GM12801 (cell line): ENCODE measurements around the gene RELB.

Experiments
- CTCF ChIP-seq: IDR thresholded peaks from one replicate; pipeline ENCODE4 v1.5.1; 2011; ENCODE audit warnings: control low read depth; ENCODE audit not compliant: insufficient read length; ENCODE audit errors: extremely low read depth

The RELB gene

GRCh38 chr19:45086480-45086879, 85.2 kb downstream of the RELB start:
- no peak for TF ChIP-seq CTCF

- TF ChIP-seq CTCF: no peak
These were observed 86.3 kb downstream of the RELB start for GRCh38 chr19:45087531-45087930.
